OCI-LY3 (cell line): ENCODE measurements around the gene MAGI2.

Experiments
- EZH2phosphoT487 ChIP-seq: fragments of 200-600 bp; shearing (Covaris generic); IDR thresholded peaks from 2 replicates; pipeline ENCODE4 v1.6.1; 2018; ENCODE audit warnings: antibody characterized with exemption, mixed run types, low read depth
- TF ChIP-seq, protein P1 (sequence below): fragments of 200-600, 300-600 bp; sonication (generic); IDR thresholded peaks from 2 replicates; pipeline ENCODE4 v1.5.1; 2014; ENCODE audit warnings: antibody characterized with exemption, low read length, low read depth

DNA sequence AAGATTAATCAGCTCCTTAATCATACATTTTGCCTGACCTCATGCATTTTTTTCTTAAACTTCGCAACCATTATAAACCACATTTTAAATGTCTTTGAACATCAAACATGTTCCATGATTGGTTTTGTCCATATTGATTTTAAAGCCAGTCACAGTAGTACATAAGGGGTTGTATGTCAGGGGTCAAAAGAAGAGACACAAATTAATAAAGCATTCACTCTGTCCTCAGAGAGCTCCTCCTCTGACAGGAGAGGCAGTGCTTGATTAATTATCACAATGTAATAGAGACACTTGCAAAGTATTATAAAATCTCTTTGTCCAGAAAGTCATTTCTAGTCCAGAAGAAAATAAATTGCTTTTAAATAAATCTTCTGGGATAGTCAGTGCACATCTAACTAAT lies 195.5 kb downstream of the MAGI2 start:
- TF ChIP-seq, protein P1, sequence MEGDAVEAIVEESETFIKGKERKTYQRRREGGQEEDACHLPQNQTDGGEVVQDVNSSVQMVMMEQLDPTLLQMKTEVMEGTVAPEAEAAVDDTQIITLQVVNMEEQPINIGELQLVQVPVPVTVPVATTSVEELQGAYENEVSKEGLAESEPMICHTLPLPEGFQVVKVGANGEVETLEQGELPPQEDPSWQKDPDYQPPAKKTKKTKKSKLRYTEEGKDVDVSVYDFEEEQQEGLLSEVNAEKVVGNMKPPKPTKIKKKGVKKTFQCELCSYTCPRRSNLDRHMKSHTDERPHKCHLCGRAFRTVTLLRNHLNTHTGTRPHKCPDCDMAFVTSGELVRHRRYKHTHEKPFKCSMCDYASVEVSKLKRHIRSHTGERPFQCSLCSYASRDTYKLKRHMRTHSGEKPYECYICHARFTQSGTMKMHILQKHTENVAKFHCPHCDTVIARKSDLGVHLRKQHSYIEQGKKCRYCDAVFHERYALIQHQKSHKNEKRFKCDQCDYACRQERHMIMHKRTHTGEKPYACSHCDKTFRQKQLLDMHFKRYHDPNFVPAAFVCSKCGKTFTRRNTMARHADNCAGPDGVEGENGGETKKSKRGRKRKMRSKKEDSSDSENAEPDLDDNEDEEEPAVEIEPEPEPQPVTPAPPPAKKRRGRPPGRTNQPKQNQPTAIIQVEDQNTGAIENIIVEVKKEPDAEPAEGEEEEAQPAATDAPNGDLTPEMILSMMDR: no peak
- TF ChIP-seq EZH2phosphoT487: no peak
